GM19351 (cell line): ENCODE results near the gene ABI1.
"Not testable (repeated sequence)": the region's sequence is repeated elsewhere in the genome, so short reads cannot be mapped to it uniquely, and the experiment has no call there.

Experiments used
- ATAC-seq: cut with Tn5 transposase; IDR thresholded peaks from one replicate; pipeline ENCODE4 v1.9.1; 2021; ENCODE audit warnings: mild to moderate bottlenecking, moderate library complexity; ENCODE audit not compliant: unreplicated experiment

ABI1 gene

DNA sequence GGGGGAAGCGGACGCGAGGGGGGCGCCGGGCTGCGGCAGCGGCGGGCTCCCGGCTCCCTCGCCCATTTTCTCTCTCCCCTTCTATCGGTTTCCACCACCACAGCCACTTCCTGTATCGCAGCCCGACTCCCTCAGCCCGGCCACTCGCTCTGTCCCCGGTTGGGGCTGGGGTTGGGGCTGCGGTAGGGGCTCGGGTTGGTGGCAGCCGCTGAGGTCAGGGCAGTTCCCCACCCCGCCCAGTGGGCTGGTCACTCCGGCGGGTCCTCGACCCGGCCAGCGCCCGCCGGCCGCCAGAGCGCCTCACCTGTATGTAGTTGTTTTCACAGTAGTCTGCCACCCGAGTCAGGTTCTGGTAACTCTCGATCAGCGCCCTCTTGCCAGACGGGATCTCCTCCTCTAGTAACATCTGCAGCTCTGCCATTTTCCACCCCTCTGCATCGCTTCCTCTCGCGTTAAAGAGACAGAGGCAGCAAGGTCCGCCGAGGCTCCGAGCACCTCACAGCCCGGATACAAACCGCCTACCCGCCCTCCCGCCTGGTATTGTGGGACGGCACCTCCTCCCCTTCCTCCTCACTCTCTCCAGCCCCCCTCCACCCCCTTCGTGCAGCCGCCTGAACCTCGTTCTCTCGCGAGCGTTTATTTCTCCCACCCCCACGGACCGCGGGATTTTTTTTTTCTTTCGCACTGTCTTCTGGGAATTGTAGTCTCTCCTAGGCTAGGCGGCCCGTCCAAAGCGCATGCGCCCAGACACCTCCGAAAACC, at the start of gene ABI1:
TSS of gene ABI1 (minus strand) at position 516 of the 762 bp plus-strand sequence. CDS start at position 421, 95 bp downstream.
- ATAC-seq = peak; percentile 64

DNA sequence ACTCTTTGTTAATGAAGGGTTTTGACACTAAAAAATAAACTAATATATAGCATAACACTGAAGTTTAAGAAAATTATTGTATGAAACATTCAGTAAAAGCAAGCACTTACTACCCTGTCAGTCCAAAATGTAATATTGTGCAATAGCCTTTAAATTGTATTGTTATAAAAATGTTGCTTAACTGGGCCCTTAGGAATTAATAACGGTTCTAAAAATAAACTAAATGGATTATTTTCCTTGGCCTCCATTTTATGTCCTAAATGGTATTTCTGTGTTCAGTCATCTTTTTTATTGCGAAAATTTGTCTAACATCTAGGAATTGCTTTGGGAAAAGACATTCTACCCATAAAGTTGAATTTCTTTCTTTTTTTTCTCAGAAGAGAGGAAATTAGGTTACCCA, 49.0 kb upstream of the ABI1 start:
- ATAC-seq = no peak

DNA sequence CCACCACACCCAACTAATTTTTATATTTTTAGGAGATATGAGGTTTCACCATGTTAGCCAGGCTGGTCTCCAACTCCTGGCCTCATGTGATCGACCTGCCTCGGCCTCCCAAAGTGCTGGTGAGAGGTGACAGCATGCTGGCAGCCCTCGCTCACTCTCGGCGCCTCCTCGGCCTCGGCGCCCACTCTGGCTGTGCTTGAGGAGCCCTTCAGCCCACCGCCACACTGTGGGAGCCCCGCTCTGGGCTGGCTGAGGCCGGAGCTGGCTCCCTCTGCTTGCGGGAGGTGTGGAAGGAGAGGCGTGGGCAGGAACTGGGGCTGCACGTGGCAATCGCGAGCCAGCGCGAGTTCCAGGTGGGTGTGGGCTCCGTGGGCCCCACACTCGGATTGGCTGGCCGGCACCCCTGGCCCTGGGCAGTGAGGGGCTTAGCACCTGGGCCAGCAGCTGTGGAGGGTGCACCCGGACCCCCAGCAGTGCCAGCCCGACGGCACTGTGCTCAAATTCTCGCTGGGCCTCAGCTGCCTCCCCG, 44.6 kb upstream of the ABI1 start:
- ATAC-seq = not testable (repeated sequence)

DNA sequence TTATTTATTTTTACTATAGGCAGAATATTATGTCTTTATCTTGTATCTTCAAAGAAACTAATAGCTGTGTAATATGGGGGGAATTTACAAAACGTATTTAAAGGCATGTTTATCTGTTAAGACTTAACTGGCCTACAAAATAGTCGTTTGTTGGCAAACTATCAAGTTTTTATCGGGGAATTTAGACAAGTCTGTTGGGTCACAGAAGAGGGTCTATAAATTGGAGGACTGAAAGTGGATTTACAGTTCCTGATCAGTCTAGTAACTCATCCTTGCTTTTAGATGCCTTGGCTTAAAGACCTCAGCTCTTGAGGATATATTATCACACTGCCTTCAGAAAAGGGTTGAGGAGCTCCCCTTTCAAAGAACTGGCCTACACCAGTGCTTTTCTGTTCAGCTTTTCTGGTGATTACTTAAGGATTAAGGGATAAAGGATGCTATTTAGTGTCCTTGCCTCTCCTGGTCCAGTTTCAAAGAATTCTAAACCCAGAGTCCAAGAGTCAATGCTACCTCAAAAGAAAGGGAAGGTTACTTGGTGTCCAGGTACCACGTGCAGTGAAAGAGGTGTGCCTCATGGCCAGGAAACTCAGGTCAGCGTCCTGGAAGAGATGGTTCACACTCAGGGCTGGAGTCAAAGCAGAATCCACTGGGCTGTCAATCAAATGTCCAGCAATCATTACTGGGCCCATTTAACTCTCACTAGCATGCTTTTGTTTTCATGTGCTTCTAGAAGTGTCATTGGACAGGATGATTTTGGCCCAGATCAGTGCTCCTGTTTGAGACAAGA, 42.9 kb upstream of the ABI1 start:
- no peak for ATAC-seq

DNA sequence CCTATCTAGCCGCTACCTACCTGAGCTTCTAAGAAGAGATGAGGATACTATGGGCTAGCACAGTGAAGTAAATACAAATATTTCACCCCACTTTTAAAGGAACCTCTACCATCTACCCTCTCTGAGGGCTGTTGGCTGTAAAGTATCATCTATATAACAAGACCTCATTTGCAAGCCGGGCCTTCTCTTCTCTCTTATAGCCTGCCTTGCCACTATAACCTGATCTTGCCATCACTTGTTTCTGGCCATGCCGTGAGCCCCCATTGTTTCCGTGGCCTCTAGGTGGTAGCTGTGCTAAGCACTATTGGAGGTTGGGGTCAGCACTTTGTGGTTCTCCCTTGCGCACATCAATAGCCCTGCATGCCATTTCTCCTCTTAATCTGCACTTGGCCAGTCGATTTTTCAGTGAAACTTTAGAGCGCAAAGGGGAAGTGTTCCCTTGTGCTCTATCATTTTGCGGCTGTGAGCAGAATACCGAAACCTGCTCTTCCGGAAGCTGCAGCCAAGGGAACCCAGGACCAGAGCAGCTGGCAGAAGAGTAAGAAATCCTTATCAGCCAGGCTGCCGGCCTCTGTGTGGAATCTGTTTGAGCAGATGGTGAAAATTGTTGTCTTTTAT, 31.7 kb upstream of the ABI1 start:
- ATAC-seq = peak; percentile 85

DNA sequence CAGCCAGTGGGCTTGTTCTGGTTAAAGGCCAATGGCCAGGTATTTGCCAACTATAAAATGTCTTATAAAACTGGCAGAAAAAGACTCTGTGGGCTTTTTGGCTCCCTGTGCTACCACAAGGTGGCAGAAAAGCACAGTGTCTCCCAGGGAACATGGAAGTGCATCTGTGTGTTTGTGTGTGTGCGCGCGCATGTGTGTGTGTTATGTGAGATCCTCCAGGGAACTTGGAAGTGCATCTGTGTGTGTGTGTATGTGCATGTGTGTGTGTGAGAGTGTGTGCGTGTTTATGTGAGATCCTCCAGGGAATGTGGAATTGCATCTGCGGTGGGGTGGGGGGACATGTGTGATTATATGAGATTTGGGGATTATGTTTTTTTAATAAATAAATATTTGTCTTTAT, 30.2 kb upstream of the ABI1 start:
- ATAC-seq = peak; percentile 55

DNA sequence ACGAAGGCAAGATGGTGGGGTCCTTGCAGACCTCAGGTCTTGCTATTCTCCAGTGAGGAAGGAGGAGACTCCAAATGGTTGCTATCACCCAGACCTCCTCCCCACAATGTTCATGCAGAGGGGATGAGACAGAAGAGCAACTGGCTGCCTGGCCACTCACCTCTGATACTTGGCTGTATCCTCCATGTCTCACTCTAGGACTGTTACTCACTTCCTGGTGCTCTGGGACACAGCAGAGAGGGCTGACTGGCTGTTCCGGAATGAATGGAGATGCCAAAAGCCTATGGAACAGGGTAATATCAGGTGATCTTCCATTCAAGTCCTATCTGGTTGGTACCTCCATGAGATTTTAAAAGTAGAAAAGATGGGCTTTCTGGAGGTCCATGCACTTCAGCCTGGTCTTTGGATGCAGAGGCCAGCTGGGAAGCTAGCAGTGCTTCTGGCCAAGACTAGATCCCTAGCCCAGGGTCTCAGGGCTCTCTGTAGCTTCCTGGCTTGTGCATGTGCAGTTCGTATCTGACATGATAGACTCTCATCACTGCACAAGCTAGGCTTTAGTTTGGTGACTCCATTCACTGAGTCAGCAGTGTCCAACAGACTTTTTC, 27.0 kb upstream of the ABI1 start:
- no peak for ATAC-seq

DNA sequence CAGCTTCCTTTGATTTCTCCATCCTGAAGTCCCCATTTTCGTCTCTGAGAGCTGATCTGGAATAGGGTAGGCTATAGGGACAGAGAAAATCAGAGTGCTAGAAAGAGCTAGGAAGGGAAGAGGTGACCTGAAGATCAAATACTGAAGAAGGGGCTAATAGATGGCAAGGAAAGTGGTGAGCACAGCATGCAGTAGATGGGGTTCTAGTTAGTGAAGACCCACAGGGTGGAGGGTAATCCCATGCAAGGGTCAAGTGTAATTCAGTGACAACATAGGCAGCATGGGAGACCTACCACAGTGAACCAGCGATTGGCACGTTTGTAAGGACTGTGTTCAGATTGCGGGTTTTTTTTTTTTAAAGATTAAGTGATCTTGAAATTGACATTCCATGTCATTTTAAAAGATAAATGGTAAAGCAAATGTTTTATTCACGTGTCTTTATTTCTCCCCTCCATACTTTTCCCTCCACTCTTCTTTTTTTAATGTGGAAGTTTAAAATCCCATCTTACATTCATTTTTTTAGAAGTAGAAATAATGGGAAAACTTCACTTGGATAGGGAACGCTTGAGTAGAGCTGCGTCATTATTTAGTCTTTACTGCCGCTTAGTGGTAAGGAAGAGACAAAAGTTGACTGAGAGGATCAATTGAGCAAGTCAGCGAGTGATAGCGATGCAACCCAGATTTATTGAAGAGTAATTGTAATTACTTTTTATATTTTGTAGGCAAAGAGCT, 21.0 kb upstream of the ABI1 start:
- ATAC-seq = peak; percentile 81

DNA sequence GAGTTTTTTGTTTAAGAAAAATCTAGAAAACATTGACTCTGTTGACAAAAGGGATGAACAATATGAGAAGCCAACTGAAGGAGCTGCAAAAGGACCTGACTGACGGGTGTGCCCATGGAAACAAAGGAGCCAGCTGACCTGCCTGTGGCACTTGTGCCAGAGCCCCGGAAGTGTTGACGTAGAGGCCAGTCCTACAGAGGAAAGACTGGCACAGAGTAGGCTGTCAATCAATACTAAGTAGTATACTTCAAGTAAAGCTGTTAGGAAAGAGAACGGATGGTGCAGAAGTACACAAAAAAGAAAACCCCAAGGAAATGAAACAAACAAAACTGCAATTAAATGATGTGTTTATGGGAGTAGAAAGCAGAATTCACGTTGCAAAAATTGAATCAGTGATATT, 19.0 kb upstream of the ABI1 start:
- ATAC-seq = no peak

DNA sequence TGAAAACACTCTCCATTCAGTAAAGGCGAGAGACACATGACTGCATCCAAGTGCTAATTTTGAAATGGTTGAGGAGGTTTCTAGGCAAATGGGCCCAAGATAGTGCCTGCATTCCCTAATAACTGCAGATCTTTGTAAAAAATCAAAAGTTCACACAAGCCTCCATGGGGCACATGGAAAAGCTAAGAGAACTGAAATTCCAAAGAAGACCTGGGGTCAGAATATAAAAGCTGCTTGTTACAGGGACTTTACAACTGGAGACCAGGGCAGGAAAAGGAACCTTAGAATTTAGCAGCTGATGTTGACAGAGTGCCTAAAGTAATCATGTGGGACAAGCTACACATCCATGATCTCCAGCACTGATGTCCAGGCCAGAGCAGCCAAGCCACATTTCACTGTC, 10.0 kb upstream of the ABI1 start:
- ATAC-seq = no peak

DNA sequence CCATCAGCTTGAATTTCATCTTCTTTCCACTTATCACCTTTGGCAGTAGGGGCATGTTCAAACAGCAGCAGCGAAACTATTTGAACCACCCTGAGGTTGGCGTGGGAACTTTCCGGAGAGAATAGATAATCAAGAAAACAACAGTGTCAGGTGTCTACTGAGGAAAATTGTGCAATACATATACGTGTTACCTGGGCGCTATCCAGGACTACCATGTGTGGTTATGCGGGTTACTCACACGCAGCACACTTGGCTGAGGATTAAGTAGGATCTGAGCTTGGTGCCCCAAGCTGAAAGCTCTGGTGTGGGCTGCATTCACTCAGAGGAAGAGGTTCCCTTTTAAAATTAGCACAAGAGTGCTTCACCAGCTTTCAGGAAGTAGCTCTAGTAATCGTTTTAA, 8.8 kb upstream of the ABI1 start:
- no peak for ATAC-seq

DNA sequence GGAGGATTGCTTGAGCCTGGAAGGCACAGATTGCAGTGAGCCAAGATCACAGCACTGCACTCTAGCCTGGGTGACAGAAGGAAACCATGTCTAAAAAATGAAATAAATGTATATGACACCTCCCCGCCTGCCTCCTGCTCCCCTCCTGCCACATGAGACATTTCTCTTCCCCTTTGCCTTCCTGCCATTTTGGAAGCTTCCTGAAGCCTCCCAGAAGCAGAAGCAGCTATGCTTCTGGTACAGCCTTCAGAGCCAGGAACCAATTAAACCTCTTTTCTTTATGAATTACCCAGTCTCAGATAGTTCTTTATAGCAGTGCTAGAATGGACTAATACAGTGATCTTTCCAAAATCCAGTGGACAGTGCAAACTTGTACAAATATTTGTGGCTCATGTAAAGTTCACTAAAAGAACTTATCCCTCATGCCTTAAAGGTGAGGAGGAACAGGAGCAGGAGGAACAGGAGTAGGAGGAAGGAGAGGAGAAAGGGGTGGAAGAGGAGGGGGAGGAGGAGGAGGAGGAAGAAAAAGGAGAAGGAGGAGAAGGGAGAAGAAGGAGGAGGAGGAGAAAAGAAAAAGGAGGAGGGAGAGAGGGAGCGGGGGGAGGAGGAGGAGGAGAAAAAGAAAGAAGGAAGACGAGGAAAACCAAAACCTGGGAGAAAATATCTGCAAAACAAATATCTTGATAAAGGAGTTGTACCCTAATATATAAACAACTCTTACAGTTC, 2.8 kb upstream of the ABI1 start:
- ATAC-seq = no peak

DNA sequence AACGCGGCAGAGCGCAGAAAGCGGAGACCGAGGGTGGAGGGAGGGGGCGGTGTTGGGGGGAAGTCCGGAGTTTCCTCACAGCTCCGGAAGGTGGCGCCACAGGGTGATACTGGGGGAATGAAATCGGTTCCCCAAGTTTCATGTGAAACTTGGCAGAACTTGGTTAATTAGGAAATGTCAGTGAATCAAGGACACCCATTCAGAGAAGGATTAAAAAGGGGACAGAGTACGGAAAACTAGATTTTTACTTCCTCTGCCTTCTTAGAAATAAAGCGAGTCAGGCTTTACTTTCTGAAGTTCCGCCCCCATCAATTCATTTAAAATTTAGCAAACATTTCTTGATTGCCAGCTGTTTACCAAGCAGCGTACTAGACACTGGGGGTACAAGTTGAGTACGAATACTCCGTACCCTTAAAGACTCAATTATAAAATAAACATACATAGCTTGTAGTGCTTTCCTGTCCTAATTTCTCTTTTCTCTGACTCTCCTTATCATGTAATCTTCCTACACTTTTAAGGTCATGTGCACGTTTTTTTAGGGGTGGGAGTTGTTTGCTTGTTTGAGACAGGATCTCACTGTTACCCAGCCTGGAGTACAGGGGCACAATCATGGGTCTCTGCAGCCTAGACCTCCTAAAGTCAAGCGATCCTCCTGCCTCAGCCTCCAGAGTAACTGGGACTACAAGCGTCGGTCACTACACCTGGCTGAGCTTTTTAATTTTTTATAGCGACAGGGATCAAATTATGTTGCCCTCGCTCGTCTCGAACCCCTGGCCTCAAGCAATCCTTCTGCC, 644 bp upstream of the ABI1 start:
- ATAC-seq = no peak

DNA sequence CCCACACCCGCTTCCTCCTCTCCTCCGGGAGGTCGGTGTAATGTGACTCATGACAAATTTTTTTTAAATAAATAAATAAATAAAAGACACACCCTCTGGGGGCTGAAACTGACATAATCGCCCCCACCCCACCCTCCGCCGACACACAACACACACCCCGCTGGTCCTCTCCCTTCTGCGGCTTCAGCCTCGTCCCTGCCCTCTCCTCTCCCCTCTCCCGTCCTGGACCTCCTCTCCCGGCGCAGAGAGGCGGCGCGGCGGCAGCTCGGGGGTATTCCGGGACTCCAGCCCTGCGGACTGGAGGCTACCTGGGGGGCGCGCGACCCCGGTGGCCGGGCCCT, 686 bp downstream of the ABI1 start:
- ATAC-seq = peak; percentile 10

DNA sequence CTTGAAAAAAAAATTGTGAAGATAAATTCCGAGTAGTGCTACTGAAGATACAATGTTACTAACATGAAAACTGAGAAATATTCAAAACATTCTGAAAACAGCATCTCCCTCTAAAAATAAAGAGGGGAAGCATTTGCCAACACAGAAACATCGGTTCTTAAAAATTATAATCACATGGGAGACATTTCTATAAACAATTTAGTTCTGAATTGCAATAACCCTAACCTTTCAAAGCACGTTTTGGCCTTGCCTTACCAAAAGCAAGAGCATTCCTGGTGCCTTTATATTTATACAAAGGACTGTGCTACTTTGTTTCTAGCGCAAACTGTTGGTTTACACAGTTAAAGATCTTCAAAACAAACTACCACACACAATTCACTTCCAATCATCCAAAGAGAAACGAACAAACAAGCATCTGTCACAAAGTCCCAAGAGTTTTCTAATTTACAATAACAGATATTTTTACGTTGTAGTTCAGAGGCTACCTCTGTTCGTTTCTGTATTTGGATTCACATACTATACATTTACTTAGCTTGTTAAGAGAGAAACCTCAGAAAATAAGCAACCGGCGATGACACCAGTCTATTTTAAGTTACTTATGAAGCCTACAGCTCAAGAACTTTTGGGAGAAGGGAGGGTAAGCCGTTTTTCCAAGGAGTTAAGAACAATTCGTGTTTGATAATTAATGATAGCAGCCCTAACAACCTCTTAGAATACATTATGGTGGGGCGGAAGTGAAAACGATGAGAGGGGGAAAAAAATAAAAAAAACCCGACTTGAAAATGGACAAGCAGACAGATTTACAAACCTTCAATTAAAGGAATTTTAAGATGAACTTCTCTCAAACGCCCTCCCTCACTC, 1.3 kb downstream of the ABI1 start:
- ATAC-seq = no peak

DNA sequence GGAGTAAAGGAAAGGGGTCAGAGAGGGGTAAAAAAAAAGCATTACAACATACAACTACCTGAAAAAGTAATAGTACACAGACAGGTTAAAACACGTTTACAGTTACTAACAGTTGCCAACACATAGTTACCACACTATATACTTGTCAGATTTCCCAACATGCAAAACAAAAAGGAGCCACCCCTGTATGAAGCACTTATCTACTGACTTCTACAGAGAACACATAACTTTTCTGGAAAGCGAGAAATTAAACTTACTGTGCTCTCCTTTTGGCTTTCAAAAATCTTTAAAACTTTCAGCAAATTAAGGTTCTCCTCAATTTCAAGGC, 2.1 kb downstream of the ABI1 start:
- ATAC-seq = no peak

DNA sequence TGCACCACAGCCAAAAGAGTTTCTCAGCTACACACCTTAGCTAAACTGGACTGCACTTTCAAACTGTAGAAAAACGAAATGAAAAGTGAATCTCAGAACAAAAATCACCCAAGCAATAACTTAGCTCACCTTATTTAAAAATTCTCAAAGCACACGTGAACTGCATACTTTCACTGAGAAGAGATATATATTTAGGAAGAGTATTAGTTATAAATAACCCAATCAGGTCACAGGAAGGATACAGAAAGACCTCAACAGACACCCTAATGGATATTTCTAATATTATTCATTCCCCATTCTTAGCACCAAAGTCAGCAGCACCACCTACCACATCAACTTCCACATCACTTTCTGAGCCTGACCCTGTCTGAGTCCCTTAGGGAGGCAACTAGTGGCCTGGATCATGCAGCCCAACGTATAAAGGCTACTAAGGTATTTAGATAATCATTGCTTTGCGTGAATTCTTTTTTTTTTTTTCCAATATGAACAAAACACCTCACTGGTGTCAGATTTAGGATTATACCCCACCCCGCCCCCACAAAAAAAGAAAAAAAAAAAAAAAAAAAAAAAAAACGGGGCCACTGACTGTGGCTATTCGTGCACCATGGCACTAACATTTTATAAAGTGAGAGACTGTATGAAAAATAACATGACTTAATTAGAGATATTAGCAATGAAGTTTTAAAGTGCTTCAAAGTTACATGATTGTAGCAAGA, 2.6 kb downstream of the ABI1 start:
- ATAC-seq = peak; percentile 26

DNA sequence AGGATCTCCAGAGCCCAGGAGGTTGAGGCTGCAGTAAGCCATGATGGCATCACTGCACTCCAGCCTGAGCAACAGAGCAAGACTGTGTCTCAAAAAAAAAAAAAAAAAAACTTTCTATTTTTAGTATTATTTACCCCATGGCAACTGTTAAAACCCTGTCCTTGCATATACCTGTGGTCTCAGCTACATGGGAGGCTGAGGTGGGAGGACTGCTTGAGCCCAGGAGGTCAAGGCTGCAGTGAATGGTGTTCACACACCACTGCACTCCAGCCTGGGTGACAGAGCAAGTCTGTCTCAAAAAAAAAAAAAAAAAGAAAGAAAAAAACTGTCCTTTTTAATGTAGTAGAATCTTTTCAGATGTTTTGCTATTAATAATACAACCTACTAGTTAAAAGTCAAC, 3.2 kb downstream of the ABI1 start:
- not testable (repeated sequence) for ATAC-seq
